K562 (cell line): ENCODE results near the gene VTCN1. TPM values are rescaled to one million over a fixed set of nuclear protein-coding genes. Genes with fewer than 3 reads are reported as not detected.

Source experiments
- ATAC-seq: fragments of 200-7000 bp; cut with Tn5 transposase; 3 replicates; pipeline ENCODE4 v1.9.1; 2020; ENCODE audit warnings: moderate library complexity
- BruUV-seq: library from RNA; stranded (reverse); fragments of 400-500 nt; replicated peaks from 2 replicates; lab custom pipeline; 2021; lab: Mats Ljungman, UMichigan
- CTCF ChIA-PET: fragments of 300-600 bp; formaldehyde crosslinking; extraction: SDS; loops from one replicate; lab custom pipeline; 2021; ENCODE audit warnings: low intra/inter-chr PET ratio; lab: Yijun Ruan, JAX
- POLR2A ChIA-PET: fragments of 300-600, 350-650 bp; sonication (Branson Sonifier 250); formaldehyde crosslinking; extraction: SDS; loops from one replicate; lab custom pipeline; 2021; ENCODE audit warnings: antibody characterized with exemption, inconsistent platforms; lab: Yijun Ruan, JAX
- DNase-seq, 4 experiments: peaks; one replicate each; pipeline versions ENCODE4 v3.0.0 to v3.0.0-alpha.2; 2011 to 2018; ENCODE audit warnings: low spot score in 3 of 4, mixed read lengths in 3 of 4; ENCODE audit errors: extremely low read depth in 1 of 4
- FAIRE-seq: peaks from 2 replicates; lab custom pipeline; 2011; peaks lifted over from hg19 to GRCh38; lab: Jason Lieb, UNC
- H2AFZ ChIP-seq: 2 replicates; pipeline ENCODE4 v1.6.0; 2011; ENCODE audit warnings: low read depth, low read length, control low read depth, inconsistent platforms
- H3K27ac ChIP-seq: fragments of 200-600 bp; 3 replicates; pipeline ENCODE4 v1.8.0; 2011; ENCODE audit warnings: low read depth, mild to moderate bottlenecking, control low read depth, inconsistent platforms, low read length, moderate library complexity, mixed read lengths; ENCODE audit errors: extremely low read depth
- H3K27me3 ChIP-seq, 2 experiments: fragments of 300-600 bp in 1 of 2; 2 replicates in 1 of 2; 3 replicates in 1 of 2; pipeline versions ENCODE4 v1.6.0 to v1.8.0; 2011; ENCODE audit warnings: inconsistent platforms in 2 of 2, low read length in 2 of 2, mild to moderate bottlenecking in 1 of 2, mixed read lengths in 1 of 2, moderate library complexity in 1 of 2; ENCODE audit not compliant: control insufficient read depth in 2 of 2, insufficient read depth in 2 of 2
- H3K36me3 ChIP-seq: fragments of 300-600 bp; 3 replicates; pipeline ENCODE4 v1.8.0; 2011; ENCODE audit warnings: mild to moderate bottlenecking, low read length, inconsistent platforms; ENCODE audit not compliant: control insufficient read depth, insufficient read depth
- H3K4me1 ChIP-seq, 2 experiments: fragments of 200-600 bp in 1 of 2; replicated peaks in 1 of 2; 2 replicates in 1 of 2; 3 replicates in 1 of 2; pipeline versions ENCODE4 v1.5.1 to v1.8.0; 2011; ENCODE audit warnings: inconsistent platforms in 2 of 2, low read length in 2 of 2, mild to moderate bottlenecking in 1 of 2, mixed read lengths in 1 of 2, moderate library complexity in 1 of 2; ENCODE audit not compliant: control insufficient read depth in 2 of 2, insufficient read depth in 2 of 2
- H3K4me2 ChIP-seq: 2 replicates; pipeline ENCODE4 v1.6.1; 2011; ENCODE audit warnings: low read length, control low read depth, inconsistent platforms, mixed read lengths; ENCODE audit not compliant: insufficient read depth
- H3K4me3 ChIP-seq: fragments of 200-600 bp; sonication (generic), shearing (Covaris generic); 2 replicates; pipeline ENCODE4 v1.5.1; 2016; ENCODE audit warnings: control low read depth, inconsistent platforms
- H3K79me2 ChIP-seq: fragments of 200-600 bp; 3 replicates; pipeline ENCODE4 v1.8.0; 2011; ENCODE audit warnings: low read length, inconsistent platforms; ENCODE audit not compliant: control insufficient read depth, insufficient read depth
- H3K9ac ChIP-seq, 2 experiments: 2 replicates each; pipeline versions ENCODE4 v1.6.0 to v1.6.1; 2011; ENCODE audit warnings: low read depth in 2 of 2, low read length in 2 of 2, control low read depth in 1 of 2, inconsistent platforms in 1 of 2, mild to moderate bottlenecking in 1 of 2, mixed read lengths in 1 of 2; ENCODE audit not compliant: insufficient read depth in 1 of 2
- H3K9me1 ChIP-seq: one replicate; pipeline ENCODE4 v1.6.0; 2011; ENCODE audit warnings: inconsistent platforms, mild to moderate bottlenecking, low read length, moderate library complexity; ENCODE audit not compliant: control insufficient read depth, insufficient read depth
- H3K9me3 ChIP-seq: replicated peaks from 2 replicates; pipeline ENCODE4 v1.5.1; 2011; ENCODE audit warnings: low read depth, low read length, inconsistent platforms; ENCODE audit not compliant: control insufficient read depth, insufficient read depth
- H4K20me1 ChIP-seq: replicated peaks from 2 replicates; pipeline ENCODE4 v1.6.1; 2011; ENCODE audit warnings: low read length, inconsistent platforms, mixed read lengths; ENCODE audit not compliant: control insufficient read depth, insufficient read depth
- ARHGAP35 ChIP-seq: fragments of 450-650 bp; IDR thresholded peaks from 2 replicates; pipeline ENCODE4 v1.6.1; 2018; ENCODE audit not compliant: partially characterized antibody
- ATF7 ChIP-seq: fragments of 450-650 bp; IDR thresholded peaks from 2 replicates; pipeline ENCODE4 v1.7.1; 2014; ENCODE audit warnings: mild to moderate bottlenecking, moderate library complexity
- CHD2 ChIP-seq: IDR thresholded peaks from 2 replicates; pipeline ENCODE4 v1.6.1; 2011; ENCODE audit warnings: low read depth, low read length
- EHMT2 ChIP-seq: fragments of 450-650 bp; IDR thresholded peaks from 2 replicates; pipeline ENCODE4 v1.6.1; 2018; ENCODE audit warnings: antibody characterized with exemption
- ETV5 ChIP-seq: sonication (generic); formaldehyde crosslinking; IDR thresholded peaks from 2 replicates; pipeline ENCODE4 v1.4.0; 2020; ENCODE audit warnings: low read depth, mild to moderate bottlenecking, missing genetic modification reagents
- MEF2D ChIP-seq: conservative IDR thresholded peaks from 2 replicates; pipeline ENCODE4 v1.6.1; 2016; ENCODE audit warnings: low read depth, missing genetic modification characterization, missing compliant biosample characterization
- PHF21A ChIP-seq: fragments of 450-650 bp; IDR thresholded peaks from 2 replicates; pipeline ENCODE4 v1.6.1; 2017; ENCODE audit warnings: low read depth, borderline replicate concordance
- SMARCE1 ChIP-seq: fragments of 450-650 bp; IDR thresholded peaks from 2 replicates; pipeline ENCODE4 v1.7.1; 2016; ENCODE audit warnings: mild to moderate bottlenecking
- SP2 ChIP-seq: IDR thresholded peaks from 2 replicates; pipeline ENCODE4 v1.6.1; 2011; ENCODE audit warnings: mild to moderate bottlenecking, low read depth, low read length, moderate library complexity; ENCODE audit not compliant: poor library complexity, severe bottlenecking; ENCODE audit errors: extremely low read depth
- TAF9B ChIP-seq: fragments of 450-650 bp; IDR thresholded peaks from 2 replicates; pipeline ENCODE4 v1.6.1; 2018; ENCODE audit warnings: mild to moderate bottlenecking; ENCODE audit not compliant: partially characterized antibody
- TAL1 ChIP-seq: fragments of 450-650 bp; IDR thresholded peaks from 2 replicates; pipeline ENCODE4 v1.6.1; 2016; ENCODE audit warnings: mild to moderate bottlenecking
- TGIF2 ChIP-seq: sonication (generic); formaldehyde crosslinking; IDR thresholded peaks from 2 replicates; pipeline ENCODE4 v1.8.1; 2022; ENCODE audit warnings: mild to moderate bottlenecking, missing genetic modification reagents, moderate library complexity
- ZBTB8A ChIP-seq: fragments of 450-650 bp; IDR thresholded peaks from 2 replicates; pipeline ENCODE4 v1.6.1; 2018; ENCODE audit warnings: mild to moderate bottlenecking, moderate library complexity; ENCODE audit not compliant: partially characterized antibody
- WGBS: fragments of 100-300 bp; shearing (Covaris generic); methylation state at CpG from one replicate; pipeline ENCODE4 v1.1.6; 2016; ENCODE audit warnings: low coverage, mixed read lengths; ENCODE audit not compliant: insufficient coverage; ENCODE audit errors: missing lambda C conversion rate; 5-methylcytosine and 5-hydroxymethylcytosine counted together
- in situ Hi-C: fragments of 300-500 bp; cut with MboI; formaldehyde crosslinking; loops from 4 replicates; pipeline ENCODE4 v1.15.0; 2018; ENCODE audit warnings: inconsistent platforms, mixed read lengths
- intact Hi-C: fragments of 100-400 bp; cut with micrococcal nuclease; formaldehyde crosslinking; loops from 2 replicates; pipeline ENCODE4 v1.14.2; 2022
- polyA plus RNA-seq, 8 experiments: library from polyadenylated mRNA; depleted of rRNA in 4 of 8; stranded (reverse) in 5 of 8; unstranded in 3 of 8; fragments of >200 nt; fragmentation: Nextera tagmentation in 2 of 8; fragmentation: Illumina TruSeq in 1 of 8; extraction: Ambion mirVana in 2 of 8; extraction: Trizol in 1 of 8; gene quantifications; 2 replicates each; pipeline versions ENCODE4 v1.2.1 to v1.2.3, GENCODE V29; 2011 to 2014; ENCODE audit warnings: inconsistent platforms in 1 of 8, missing spikeins in 1 of 8
- total RNA-seq, 7 experiments: library from RNA; depleted of rRNA in 6 of 7; stranded (reverse); fragments of >200 nt in 6 of 7; fragmentation: Illumina TruSeq in 2 of 7; extraction: Trizol in 2 of 7; gene quantifications; 2 replicates each; pipeline versions ENCODE4 v1.2.1 to v1.2.3, GENCODE V29; 2011 to 2021; ENCODE audit warnings: low replicate concordance in 1 of 7
- TF ChIP-seq, protein P1 (sequence below): fragments of 450-650 bp; IDR thresholded peaks from 2 replicates; pipeline ENCODE4 v1.6.1; 2017; ENCODE audit warnings: antibody characterized with exemption
- TF ChIP-seq, protein P2 (sequence below), 3 experiments: IDR thresholded peaks in 2 of 3; conservative IDR thresholded peaks in 1 of 3; 2 replicates each; pipeline ENCODE4 v1.5.1; 2011 to 2012; ENCODE audit warnings: low read length in 3 of 3, mild to moderate bottlenecking in 3 of 3, control low read depth in 2 of 3, improper control_type of control experiment in 1 of 3, inconsistent platforms in 1 of 3, low read depth in 1 of 3, mixed read lengths in 1 of 3, moderate library complexity in 1 of 3; ENCODE audit not compliant: insufficient read depth in 2 of 3
- TF ChIP-seq, protein P3 (sequence below): fragments of 450-650 bp; IDR thresholded peaks from 2 replicates; pipeline ENCODE4 v1.7.0; 2016; ENCODE audit warnings: borderline replicate concordance

VTCN1 gene
- total and polyA plus RNA-seq, 9 of the 15 experiments (the other 6 are each of a cell fraction or from before 2014, with no cell fraction given): not detected

DNA sequence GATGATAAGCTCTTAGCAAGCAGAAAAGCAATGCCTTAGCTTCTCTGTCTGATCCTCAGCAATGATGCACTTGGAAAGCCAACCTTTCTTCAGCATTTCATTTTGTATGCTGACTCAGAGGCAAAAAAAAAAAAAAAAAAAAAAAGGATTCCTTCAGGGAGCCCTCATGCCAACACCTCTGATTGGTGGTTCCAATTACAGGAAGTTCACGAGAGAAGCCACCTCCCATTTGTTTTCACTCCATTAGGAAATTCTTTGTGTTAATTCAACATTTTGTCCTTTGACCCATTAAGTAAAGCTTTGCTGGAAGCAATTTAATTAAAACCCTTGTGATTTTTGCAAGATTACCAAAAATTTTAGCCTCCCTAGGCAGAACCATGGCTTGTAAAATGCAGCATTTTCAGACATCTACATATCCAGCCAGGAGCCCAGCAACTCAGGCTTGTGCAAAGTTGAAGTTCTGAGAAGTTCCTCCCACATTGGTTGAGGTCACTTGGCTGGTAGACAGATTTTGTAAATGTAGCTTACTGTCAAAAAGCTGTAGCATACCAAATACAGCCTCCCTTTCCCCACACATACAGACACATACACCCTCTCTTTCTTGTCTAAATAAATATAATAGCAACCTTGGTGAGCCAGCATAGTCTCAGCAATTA, 27.1 kb upstream of the VTCN1 start:
- TF ChIP-seq, protein P1, sequence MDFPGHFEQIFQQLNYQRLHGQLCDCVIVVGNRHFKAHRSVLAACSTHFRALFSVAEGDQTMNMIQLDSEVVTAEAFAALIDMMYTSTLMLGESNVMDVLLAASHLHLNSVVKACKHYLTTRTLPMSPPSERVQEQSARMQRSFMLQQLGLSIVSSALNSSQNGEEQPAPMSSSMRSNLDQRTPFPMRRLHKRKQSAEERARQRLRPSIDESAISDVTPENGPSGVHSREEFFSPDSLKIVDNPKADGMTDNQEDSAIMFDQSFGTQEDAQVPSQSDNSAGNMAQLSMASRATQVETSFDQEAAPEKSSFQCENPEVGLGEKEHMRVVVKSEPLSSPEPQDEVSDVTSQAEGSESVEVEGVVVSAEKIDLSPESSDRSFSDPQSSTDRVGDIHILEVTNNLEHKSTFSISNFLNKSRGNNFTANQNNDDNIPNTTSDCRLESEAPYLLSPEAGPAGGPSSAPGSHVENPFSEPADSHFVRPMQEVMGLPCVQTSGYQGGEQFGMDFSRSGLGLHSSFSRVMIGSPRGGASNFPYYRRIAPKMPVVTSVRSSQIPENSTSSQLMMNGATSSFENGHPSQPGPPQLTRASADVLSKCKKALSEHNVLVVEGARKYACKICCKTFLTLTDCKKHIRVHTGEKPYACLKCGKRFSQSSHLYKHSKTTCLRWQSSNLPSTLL: no peak
- TF ChIP-seq EHMT2 (no peak), ATF7 (no peak), MEF2D (tag) (no peak), SP2 (no peak), ETV5 (CRISPR knock-in tag) (no peak), ARHGAP35 (no peak), SMARCE1 (no peak), ZBTB8A (no peak), PHF21A (no peak), TGIF2 (no peak), CHD2 (no peak), TAL1 (no peak), TAF9B (no peak)
- TF ChIP-seq, protein P2, sequence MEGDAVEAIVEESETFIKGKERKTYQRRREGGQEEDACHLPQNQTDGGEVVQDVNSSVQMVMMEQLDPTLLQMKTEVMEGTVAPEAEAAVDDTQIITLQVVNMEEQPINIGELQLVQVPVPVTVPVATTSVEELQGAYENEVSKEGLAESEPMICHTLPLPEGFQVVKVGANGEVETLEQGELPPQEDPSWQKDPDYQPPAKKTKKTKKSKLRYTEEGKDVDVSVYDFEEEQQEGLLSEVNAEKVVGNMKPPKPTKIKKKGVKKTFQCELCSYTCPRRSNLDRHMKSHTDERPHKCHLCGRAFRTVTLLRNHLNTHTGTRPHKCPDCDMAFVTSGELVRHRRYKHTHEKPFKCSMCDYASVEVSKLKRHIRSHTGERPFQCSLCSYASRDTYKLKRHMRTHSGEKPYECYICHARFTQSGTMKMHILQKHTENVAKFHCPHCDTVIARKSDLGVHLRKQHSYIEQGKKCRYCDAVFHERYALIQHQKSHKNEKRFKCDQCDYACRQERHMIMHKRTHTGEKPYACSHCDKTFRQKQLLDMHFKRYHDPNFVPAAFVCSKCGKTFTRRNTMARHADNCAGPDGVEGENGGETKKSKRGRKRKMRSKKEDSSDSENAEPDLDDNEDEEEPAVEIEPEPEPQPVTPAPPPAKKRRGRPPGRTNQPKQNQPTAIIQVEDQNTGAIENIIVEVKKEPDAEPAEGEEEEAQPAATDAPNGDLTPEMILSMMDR (IDR thresholded peaks at IDR 0.05 in 2 of 3, conservative IDR thresholded peaks at IDR 0.05 in 1 of 3; ENCODE audit: insufficient read depth in 2 of 3, low read depth in 1 of 3, low read length in 3 of 3): no peak
- TF ChIP-seq, protein P3, sequence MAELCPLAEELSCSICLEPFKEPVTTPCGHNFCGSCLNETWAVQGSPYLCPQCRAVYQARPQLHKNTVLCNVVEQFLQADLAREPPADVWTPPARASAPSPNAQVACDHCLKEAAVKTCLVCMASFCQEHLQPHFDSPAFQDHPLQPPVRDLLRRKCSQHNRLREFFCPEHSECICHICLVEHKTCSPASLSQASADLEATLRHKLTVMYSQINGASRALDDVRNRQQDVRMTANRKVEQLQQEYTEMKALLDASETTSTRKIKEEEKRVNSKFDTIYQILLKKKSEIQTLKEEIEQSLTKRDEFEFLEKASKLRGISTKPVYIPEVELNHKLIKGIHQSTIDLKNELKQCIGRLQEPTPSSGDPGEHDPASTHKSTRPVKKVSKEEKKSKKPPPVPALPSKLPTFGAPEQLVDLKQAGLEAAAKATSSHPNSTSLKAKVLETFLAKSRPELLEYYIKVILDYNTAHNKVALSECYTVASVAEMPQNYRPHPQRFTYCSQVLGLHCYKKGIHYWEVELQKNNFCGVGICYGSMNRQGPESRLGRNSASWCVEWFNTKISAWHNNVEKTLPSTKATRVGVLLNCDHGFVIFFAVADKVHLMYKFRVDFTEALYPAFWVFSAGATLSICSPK: no peak
- H3K4me1 ChIP-seq: no peaks in the 10 kb centered on the region
- WGBS: 0% methylated on average over 1 of the region's 1 CpG
- ATAC-seq (no peak), FAIRE-seq (no peak), DNase-seq (no peak)
- H3K27ac ChIP-seq: no peak overlapping the region
- H3K79me2 ChIP-seq: no peaks in the 10 kb centered on the region
- no peaks in the 10 kb centered on the region for H3K9me3 ChIP-seq
- no peaks in the 10 kb centered on the region for H4K20me1 ChIP-seq
- peaks cover 10 to 16% of the 10 kb centered on the region in 2 experiments for H3K27me3 ChIP-seq
- no peak overlapping the region for H3K9ac ChIP-seq
- H3K4me3 ChIP-seq: no peak overlapping the region
- H3K9me1 ChIP-seq: no peaks in the 10 kb centered on the region
- intact Hi-C loops: no loop called here
- no peak overlapping the region for H3K4me2 ChIP-seq
- H3K36me3 ChIP-seq: no peaks in the 10 kb centered on the region
- POLR2A ChIA-PET: interaction anchor here (1.3 kb wide), 1 partner anchor 27 kb away, joined by 3 read pairs; the partner anchor contains the start of gene VTCN1
- no TSS peak for BruUV-seq
- in situ Hi-C loops: no loop called here
- CTCF ChIA-PET: no interaction called here
- H2AFZ ChIP-seq: no peak overlapping the region
